ENCODE results near the gene ANP32E. TPM values are rescaled to one million over a fixed set of nuclear protein-coding genes. Genes with fewer than 3 reads are reported as not detected.
"Not testable (repeated sequence)": the region's sequence is repeated elsewhere in the genome, so short reads cannot be mapped to it uniquely, and the experiment has no call there.

Gene ANP32E
- total RNA-seq, 1 experiment from 2014 or later = 95.1 TPM

DNA sequence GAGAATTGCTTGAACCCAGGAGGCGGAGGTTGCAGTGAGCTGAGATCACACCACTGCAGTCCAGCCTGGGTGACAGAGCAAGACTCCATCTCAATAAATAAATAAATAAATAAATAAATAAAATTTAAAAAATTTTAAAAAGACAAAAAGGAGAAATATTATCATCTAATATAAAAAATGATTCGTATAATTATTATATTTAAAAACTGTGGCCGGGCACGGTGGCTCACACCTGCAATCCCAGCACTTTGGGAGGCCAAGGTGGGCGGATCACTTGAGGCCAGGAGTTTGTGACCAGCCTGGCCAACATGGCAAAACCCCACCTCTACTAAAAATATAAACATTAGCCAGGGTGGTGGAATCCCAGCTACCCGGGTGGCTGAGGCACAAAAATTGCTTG lies 27.5 kb downstream of the ANP32E start:
- H3K9ac ChIP-seq (ENCODE audit: low read length); intact Hi-C loops (cut with micrococcal nuclease); BruUV-seq (replicated peaks); H4K20me1 ChIP-seq (ENCODE audit: insufficient read depth); DNase-seq (ENCODE audit: low read depth, low spot score); H3K36me3 ChIP-seq (ENCODE audit: control insufficient read depth in 1 of 2, insufficient read depth in 2 of 2, low read length in 2 of 2); RAD21 ChIA-PET (ENCODE audit: low non-redundant PET in 1 of 2, low total read pairs in 2 of 2, uncharacterized antibody in 2 of 2, unreplicated experiment in 2 of 2); H3K27ac ChIP-seq (ENCODE audit: low read depth, low read length); H3K4me3 ChIP-seq (replicated peaks in 1 of 2; ENCODE audit: low read depth in 1 of 2, low read length in 2 of 2); H3K27me3 ChIP-seq (ENCODE audit: insufficient read depth, low read length); CTCF ChIA-PET; H3K4me2 ChIP-seq (ENCODE audit: low read length); H3K9me3 ChIP-seq (ENCODE audit: control insufficient read depth in 1 of 2, insufficient read depth in 1 of 2, low read depth in 1 of 2, low read length in 2 of 2); H3K79me2 ChIP-seq (ENCODE audit: insufficient read depth, low read length); H3K9me2 ChIP-seq (ENCODE audit: insufficient read depth); POLR2A ChIA-PET; ATAC-seq; H2AFZ ChIP-seq (ENCODE audit: low read depth, low read length, poor library complexity, severe bottlenecking); H3K4me1 ChIP-seq (ENCODE audit: control insufficient read depth in 1 of 2, insufficient read depth in 2 of 2, low read length in 2 of 2): not testable (repeated sequence)

DNA sequence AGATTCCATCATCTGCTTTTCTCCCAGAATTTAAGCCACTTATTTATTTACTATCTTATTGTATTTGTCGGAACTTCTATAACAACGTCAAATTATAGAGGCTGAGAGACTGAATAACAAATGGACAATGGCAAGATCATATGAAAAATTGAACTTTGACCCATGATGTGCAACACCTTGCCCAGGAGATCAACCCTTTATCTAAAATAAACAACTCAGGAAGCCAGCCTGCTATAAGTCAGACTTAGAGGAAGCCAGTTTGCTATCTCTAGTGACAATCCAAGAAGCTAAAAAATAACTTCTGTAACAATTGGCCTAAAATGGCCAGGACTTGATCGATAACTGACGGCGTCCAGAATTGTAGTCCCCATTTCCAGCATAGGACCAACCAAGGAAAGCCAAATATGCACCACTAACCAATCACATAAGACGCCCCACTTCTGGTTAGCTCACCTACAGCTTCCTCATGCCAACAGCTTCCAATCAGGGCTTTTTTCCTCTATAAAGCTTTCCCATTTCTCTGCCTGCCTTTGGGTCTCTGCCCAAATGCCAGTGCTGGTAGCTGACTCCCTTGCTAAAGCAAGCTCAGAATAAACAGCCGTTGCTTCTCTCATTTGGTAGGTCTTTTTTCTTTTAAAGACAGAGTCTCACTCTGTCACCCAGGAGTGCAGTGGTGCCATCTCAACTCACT lies 28.5 kb downstream of the ANP32E start:
- ChIA-PET RAD21 (ENCODE audit: low non-redundant PET in 1 of 2, low total read pairs in 2 of 2, uncharacterized antibody in 2 of 2, unreplicated experiment in 2 of 2) (no interaction called here), POLR2A (no interaction called here), CTCF (interaction anchor here (0.6 kb wide), 1 partner anchor 14 kb away, joined by 3 read pairs; no protein-coding TSS in a partner anchor)
- ATAC-seq = no peak
- no peaks in the 10 kb centered on the region for H3K9me3 ChIP-seq (ENCODE audit: control insufficient read depth in 1 of 2, insufficient read depth in 1 of 2, low read depth in 1 of 2, low read length in 2 of 2)
- H3K9ac ChIP-seq (ENCODE audit: low read length) = no peak overlapping the region
- intact Hi-C loops (cut with micrococcal nuclease) = no loop called here
- no peaks in the 10 kb centered on the region for H3K36me3 ChIP-seq (ENCODE audit: control insufficient read depth in 1 of 2, insufficient read depth in 2 of 2, low read length in 2 of 2)
- no peak overlapping the region for H2AFZ ChIP-seq (ENCODE audit: low read depth, low read length, poor library complexity, severe bottlenecking)
- no peak for DNase-seq (ENCODE audit: low read depth, low spot score)
- no peak overlapping the region for H3K4me3 ChIP-seq (replicated peaks in 1 of 2; ENCODE audit: low read depth in 1 of 2, low read length in 2 of 2)
- H3K79me2 ChIP-seq (ENCODE audit: insufficient read depth, low read length) = no peaks in the 10 kb centered on the region
- no peaks in the 10 kb centered on the region for H3K4me1 ChIP-seq (ENCODE audit: control insufficient read depth in 1 of 2, insufficient read depth in 2 of 2, low read length in 2 of 2)
- H3K27ac ChIP-seq (ENCODE audit: low read depth, low read length) = no peak overlapping the region
- H3K27me3 ChIP-seq (ENCODE audit: insufficient read depth, low read length) = no peaks in the 10 kb centered on the region
- TF ChIP-seq POLR2AphosphoS5 (IDR thresholded peaks at IDR 0.05; ENCODE audit: low read depth, low read length) = no peak
- no peak for TF ChIP-seq JUND (IDR thresholded peaks at IDR 0.05)
- no peak for TF ChIP-seq CEBPB (IDR thresholded peaks at IDR 0.05; ENCODE audit: low read depth)
- TF ChIP-seq, protein P1, sequence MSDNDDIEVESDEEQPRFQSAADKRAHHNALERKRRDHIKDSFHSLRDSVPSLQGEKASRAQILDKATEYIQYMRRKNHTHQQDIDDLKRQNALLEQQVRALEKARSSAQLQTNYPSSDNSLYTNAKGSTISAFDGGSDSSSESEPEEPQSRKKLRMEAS (IDR thresholded peaks at IDR 0.05) = no peak
- TF ChIP-seq POLR2A (IDR thresholded peaks at IDR 0.05; ENCODE audit: borderline replicate concordance, extremely low read depth, insufficient read depth, insufficient read length) = no peak
- TF ChIP-seq SRF (IDR thresholded peaks at IDR 0.05; ENCODE audit: low read depth) = no peak
- no peaks in the 10 kb centered on the region for H3K9me2 ChIP-seq (ENCODE audit: insufficient read depth)
- no peaks in the 10 kb centered on the region for H4K20me1 ChIP-seq (ENCODE audit: insufficient read depth)
- no TSS peak for BruUV-seq (replicated peaks)
- no peak overlapping the region for H3K4me2 ChIP-seq (ENCODE audit: low read length)
